CD4-positive, alpha-beta T cell treated with Interleukin-12 subunit alpha and Interleukin-12 subunit beta, for 1 hour (primary cell): ENCODE results near the gene PEX6.

Experiments used
- DNase-seq: peaks from one replicate; pipeline ENCODE4 v3.0.0-alpha.2; 2020

PEX6 gene

DNA sequence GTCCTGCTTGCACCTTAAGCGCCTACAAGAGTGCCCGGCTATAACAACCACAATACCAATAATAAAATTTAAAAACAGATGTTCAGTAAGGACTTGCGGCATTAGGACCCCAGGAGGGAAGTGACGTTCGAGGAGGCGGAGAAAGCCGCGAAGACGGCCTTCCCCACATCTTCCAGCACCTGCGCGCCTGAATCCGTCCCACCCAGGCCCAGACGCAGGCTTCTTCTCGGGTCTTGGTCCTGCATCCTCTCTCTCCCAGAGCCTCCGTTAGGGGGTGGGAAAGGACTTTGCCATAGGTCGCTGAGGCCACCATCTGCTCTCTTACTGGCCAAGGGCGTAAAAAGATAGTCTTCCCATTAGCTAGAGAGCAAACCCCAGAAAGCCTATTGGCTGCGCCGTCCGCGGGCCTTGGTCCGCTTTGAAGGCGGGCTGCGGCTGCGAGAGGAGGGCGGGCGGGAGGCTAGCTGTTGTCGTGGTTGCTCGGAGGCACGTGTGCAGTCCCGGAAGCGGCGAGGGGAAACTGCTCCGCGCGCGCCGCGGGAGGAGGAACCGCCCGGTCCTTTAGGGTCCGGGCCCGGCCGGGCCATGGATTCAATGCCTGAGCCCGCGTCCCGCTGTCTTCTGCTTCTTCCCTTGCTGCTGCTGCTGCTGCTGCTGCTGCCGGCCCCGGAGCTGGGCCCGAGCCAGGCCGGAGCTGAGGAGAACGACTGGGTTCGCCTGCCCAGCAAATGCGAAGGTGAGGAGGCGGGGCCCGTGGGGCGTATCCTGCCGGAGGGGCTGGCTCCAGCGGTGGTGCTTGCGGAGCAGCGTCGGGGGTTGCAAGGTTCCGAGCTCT, 49.8 kb downstream of the PEX6 start, which contains the start of gene CNPY3:
CNPY3 (plus strand) TSS at position 495 of the 835 bp plus-strand sequence; CDS start at position 586, 91 bp downstream.
- peak; percentile 95 for DNase-seq

DNA sequence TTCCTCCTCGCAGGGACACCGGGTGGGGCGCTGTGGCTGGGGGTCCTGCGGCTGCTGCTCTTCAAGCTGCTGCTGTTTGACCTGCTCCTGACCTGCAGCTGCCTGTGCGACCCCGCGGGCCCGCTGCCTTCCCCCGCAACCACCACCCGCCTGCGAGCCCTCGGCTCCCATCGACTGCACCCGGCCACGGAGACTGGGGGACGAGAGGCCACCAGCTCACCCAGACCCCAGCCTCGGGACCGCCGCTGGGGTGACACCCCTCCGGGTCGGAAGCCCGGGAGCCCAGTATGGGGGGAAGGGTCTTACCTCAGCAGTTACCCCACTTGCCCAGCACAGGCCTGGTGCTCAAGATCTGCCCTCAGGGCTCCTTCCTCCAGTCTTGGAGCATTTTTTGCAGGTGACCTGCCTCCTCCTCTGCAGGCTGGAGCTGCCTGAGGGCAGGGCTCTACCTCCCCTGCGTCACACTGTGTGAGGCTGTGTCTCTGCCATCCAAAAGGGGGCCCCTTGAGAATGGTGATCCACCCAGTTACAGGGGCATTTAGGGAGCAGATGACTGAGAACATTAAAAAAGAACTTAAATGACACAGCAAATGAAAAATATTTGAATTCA, 53.6 kb downstream of the PEX6 start:
- DNase-seq = no peak

DNA sequence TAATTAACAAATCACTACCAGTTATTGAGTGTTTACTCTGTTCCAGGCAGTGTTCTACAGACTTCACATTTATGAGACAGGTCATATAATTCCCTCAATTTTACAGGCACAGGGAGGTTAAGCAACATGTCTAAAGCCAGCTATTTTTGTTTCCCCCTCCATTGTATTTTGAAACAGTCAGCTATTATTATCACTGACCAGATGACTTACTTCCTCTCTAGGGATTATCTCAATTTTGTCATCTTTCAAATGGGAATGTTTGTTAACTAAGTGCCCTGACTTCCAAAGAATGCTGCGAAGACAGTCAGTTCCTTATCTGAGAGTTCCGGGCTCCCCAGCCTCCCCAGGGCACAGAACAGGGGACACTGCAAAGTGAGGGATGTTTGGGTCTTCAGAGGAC, 55.3 kb downstream of the PEX6 start:
- DNase-seq = no peak

DNA sequence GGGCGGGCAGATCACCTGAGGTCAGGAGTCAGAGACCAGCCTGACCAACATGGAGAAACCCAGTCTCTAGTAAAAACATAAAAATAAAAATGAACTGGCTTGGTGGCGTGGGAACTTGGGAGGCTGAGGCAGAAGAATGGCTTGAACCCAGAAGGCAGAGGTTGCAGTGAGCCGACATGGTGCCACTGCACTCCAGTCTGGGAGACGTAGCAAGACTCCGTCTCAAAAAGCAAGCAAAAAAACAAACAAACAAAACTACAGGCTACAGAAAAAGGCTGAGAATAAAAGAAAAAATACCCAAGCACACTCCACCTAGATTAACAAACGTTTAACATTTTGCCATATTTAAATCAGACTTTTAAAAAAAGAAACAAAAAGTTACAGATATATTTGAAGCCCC, 57.2 kb downstream of the PEX6 start:
- no peak for DNase-seq

DNA sequence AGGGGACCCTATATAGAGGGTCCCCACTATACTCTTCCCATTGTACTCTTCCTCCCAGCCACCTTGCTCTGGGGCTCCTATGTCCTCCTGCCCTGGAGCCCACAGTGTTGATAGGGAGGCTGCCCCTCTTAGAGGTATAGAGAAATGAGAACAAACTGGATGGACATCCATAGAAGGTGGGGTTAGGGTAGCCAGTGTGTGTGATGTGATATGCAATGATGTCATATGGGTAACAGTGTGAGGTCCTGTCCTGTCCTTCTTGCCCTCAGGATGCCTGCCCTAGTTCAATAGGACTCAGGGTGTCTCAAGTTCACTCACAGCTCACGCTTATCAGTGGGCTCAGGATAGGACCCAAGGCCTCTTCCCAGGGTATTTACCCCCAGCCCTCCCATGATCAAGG, 62.7 kb downstream of the PEX6 start:
- no peak for DNase-seq

DNA sequence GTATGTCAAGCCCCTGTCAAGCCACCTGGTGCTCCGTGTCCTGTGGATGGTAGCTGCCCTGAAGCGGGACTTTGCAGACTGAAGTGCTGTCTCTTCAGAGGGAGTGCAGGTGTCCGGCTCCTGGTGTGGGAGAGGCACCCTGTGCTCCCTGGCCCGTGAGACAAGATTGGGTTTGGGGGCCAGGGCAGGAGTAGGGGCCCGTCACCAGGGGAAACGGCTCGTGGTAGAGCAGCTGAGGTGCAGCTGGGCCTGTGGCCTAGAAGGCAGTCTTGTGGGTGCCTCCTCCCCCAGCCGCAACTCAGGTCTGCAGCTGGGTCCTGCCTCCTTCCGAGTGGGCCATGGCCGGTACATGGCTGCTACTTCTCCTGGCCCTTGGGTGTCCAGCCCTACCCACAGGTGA, 63.2 kb downstream of the PEX6 start, which contains the start of gene PTCRA:
PTCRA (plus strand) TSS at position 322 of the 400 bp plus-strand sequence; CDS start at position 339, 17 bp downstream.
- no peak for DNase-seq

DNA sequence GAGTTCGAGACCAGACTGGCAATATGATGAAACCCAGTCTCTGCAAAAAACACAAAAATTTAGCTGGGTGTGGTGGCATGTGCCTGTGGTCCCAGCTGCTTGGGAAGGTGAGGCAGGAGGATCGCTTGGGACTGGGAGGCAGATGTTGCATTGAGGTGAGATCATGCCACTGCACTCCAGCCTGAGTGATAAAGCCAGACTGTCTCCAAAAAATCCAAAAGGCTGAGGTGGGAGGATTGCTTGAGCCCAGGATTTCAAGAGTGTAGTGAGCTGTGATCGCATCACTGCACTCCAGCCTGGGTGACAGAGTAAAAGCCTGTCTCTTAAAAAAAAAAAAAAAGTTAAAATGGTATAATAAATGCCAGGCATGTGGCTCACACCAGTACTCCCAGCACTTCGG, 64.4 kb downstream of the PEX6 start:
- no peak for DNase-seq
